Activated T-helper 1 cell treated with anti-CD3 and anti-CD28 coated beads, Interleukin-12 subunit alpha, Interleukin-12 subunit beta, Interleukin-2, Interleukin-4 antibody, amounts not matched to agents 30 ng/mL and 10 ng/mL and 1 ng/mL, durations not matched to agents 14 hours and 24 hours and 36 hours (primary cell): ENCODE measurements around the gene EPG5. TPM values are rescaled to one million over a fixed set of nuclear protein-coding genes. Genes with fewer than 3 reads are reported as not detected.

Source experiments
- DNase-seq: peaks from one replicate; pipeline ENCODE4 v3.0.0; 2021; ENCODE audit warnings: low spot score
- H3K27ac Mint-ChIP-seq: one replicate; pipeline ENCODE4 v1.8.0; 2021; ENCODE audit warnings: mild to moderate bottlenecking, mixed read lengths
- H3K27me3 Mint-ChIP-seq: one replicate; pipeline ENCODE4 v1.8.0; 2022; ENCODE audit warnings: mild to moderate bottlenecking, moderate library complexity, mixed read lengths; ENCODE audit not compliant: insufficient read depth
- H3K36me3 Mint-ChIP-seq: one replicate; pipeline ENCODE4 v1.8.0; 2021; ENCODE audit warnings: low read depth, mixed read lengths
- H3K4me1 Mint-ChIP-seq: one replicate; pipeline ENCODE4 v1.8.0; 2021; ENCODE audit warnings: low read depth, mixed read lengths
- H3K4me3 Mint-ChIP-seq: one replicate; pipeline ENCODE4 v1.8.0; 2021; ENCODE audit warnings: mild to moderate bottlenecking, moderate library complexity, mixed read lengths
- H3K9me3 Mint-ChIP-seq: one replicate; pipeline ENCODE4 v1.8.0; 2021; ENCODE audit warnings: mixed read lengths
- intact Hi-C: fragments of 100-400 bp; cut with micrococcal nuclease; formaldehyde crosslinking; loops from one replicate; pipeline ENCODE4 v1.15.1; 2024
- total RNA-seq: library from RNA; stranded (reverse); gene quantifications from 2 replicates; pipeline ENCODE4 v1.2.3, GENCODE V29; 2022

The EPG5 gene
- total RNA-seq, 1 donor from 2014 or later = 14.6 TPM

- H3K36me3 Mint-ChIP-seq = peaks cover 64% of the 10 kb centered on the region
- no peak overlapping the region for H3K4me3 Mint-ChIP-seq
- peaks cover 29% of the 10 kb centered on the region for H3K9me3 Mint-ChIP-seq
- H3K4me1 Mint-ChIP-seq = peaks cover 29% of the 10 kb centered on the region
- no peak for DNase-seq
- intact Hi-C loops = loop anchor here (10.0 kb wide), 1 partner anchor 1147 kb away; no protein-coding TSS in a partner anchor
- peak overlapping the region; percentile 8 for H3K27ac Mint-ChIP-seq
- peaks cover 2% of the 10 kb centered on the region for H3K27me3 Mint-ChIP-seq
Measured at GRCh38 chr18:45871431-45872084, 95.6 kb downstream of the EPG5 start.

DNA sequence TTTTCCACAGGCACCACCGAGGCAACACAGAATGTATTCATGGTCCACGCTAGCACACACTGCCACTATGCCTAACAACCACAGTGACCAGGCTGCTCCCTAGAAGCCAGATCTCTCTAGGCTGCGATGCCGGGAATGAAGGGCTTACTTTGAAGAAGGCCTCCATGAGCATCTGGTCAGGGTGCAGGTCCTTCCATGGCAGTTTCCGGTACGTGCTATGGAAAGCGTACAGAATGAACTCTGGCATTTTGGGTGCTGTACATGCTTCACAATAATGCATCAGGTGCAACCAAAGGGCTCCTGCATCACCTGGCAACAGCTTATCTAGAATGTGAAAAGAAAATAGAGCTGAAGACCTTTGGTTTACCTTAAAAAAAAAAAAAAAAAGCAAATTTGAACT is 96.7 kb downstream of the EPG5 start:
- intact Hi-C loops = loop anchor here (10.0 kb wide), 1 partner anchor 1146 kb away; no protein-coding TSS in a partner anchor

GRCh38 chr18:45865466-45865865 is 101.7 kb downstream of the EPG5 start:
- no peak for DNase-seq
- no peak overlapping the region for H3K27ac Mint-ChIP-seq
- no peaks in the 10 kb centered on the region for H3K9me3 Mint-ChIP-seq
- H3K4me3 Mint-ChIP-seq = no peak overlapping the region
- H3K4me1 Mint-ChIP-seq = peaks cover 7% of the 10 kb centered on the region
- H3K27me3 Mint-ChIP-seq = no peaks in the 10 kb centered on the region
- peaks cover 67% of the 10 kb centered on the region for H3K36me3 Mint-ChIP-seq
- intact Hi-C loops = no loop called here

More for the DNA sequence above, 96.7 kb downstream of the EPG5 start:
- H3K27me3 Mint-ChIP-seq = peaks cover 2% of the 10 kb centered on the region
- peaks cover 71% of the 10 kb centered on the region for H3K36me3 Mint-ChIP-seq
- H3K4me3 Mint-ChIP-seq = no peak overlapping the region
- peaks cover 27% of the 10 kb centered on the region for H3K4me1 Mint-ChIP-seq
- no peak overlapping the region for H3K27ac Mint-ChIP-seq
- peaks cover 27% of the 10 kb centered on the region for H3K9me3 Mint-ChIP-seq
- no peak for DNase-seq

DNA sequence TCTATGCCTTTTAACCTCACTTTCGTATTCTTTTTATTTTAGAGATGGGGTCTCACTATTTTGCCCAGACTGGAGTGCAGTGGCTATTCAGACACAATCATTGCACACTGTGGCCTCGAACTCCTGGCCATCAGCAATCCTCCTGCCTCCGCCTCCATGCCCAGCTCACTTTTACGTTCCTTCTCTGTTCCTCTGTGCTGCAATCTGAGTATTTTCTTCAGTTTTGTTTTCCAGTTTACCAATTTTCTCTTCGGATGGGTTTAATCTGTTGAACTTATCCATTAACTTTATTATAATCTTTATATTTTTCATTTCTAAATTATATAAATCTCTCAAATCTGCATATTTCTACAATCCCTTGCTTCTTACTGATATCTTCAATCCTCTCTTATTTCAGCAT is 103.0 kb downstream of the EPG5 start:
- Mint-ChIP-seq H3K27me3 (no peaks in the 10 kb centered on the region), H3K4me1 (peaks cover 7% of the 10 kb centered on the region), H3K27ac (no peak overlapping the region), H3K9me3 (no peaks in the 10 kb centered on the region), H3K4me3 (no peak overlapping the region), H3K36me3 (peaks cover 60% of the 10 kb centered on the region)
- DNase-seq = no peak
- intact Hi-C loops = no loop called here

DNA sequence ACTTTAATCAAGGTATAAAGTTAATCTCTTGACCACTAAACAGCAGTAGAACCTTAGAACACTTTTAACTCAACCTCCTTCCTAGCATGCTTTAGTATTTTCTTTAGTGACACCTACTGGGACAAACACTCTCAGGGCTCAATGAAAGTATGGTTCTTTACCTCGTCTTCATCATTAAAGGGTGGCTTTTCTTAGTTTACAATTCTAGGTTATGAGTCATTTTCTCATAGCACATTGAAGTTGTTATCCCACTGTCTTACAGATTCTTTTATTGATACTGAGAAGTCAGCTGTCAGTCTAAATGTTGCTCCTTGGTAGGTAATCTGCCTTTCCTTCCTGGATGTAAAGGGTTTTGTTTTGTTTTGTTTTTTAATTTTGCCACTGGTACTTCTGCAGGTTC is 103.7 kb downstream of the EPG5 start:
- peaks cover 63% of the 10 kb centered on the region for H3K36me3 Mint-ChIP-seq
- no peaks in the 10 kb centered on the region for H3K9me3 Mint-ChIP-seq
- no peak overlapping the region for H3K4me3 Mint-ChIP-seq
- DNase-seq = no peak
- intact Hi-C loops = loop anchor here (2.0 kb wide), 1 partner anchor 17 kb away; no protein-coding TSS in a partner anchor
- peaks cover 7% of the 10 kb centered on the region for H3K4me1 Mint-ChIP-seq
- H3K27ac Mint-ChIP-seq = no peak overlapping the region
- H3K27me3 Mint-ChIP-seq = no peaks in the 10 kb centered on the region

GRCh38 chr18:45861926-45862325 is 105.2 kb downstream of the EPG5 start:
- H3K4me1 Mint-ChIP-seq = peaks cover 7% of the 10 kb centered on the region
- no peak overlapping the region for H3K4me3 Mint-ChIP-seq
- H3K9me3 Mint-ChIP-seq = no peaks in the 10 kb centered on the region
- no peak overlapping the region for H3K27ac Mint-ChIP-seq
- H3K27me3 Mint-ChIP-seq = no peaks in the 10 kb centered on the region
- H3K36me3 Mint-ChIP-seq = peaks cover 59% of the 10 kb centered on the region
- DNase-seq = no peak
- intact Hi-C loops = loop anchor here (2.0 kb wide), 1 partner anchor 19 kb away; no protein-coding TSS in a partner anchor

DNA sequence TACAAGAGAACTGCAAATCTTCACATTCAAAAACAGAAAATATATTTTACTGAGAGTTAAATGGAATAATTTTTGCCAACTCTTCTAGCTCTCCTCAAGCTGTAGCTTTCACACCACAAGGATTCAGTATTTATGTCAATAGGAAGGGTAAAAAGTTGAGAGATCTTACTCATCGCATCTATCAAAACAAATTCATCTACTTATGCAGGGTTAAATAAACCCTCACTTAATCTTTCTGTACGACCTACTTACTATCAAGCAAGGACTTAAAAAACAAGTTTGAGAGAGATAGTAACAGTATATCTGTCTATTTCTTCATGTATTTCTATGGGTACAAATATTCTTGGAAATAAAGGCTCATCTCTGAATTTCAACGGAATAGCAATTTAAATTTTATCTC is 106.2 kb downstream of the EPG5 start:
- intact Hi-C loops = no loop called here
- Mint-ChIP-seq H3K9me3 (no peaks in the 10 kb centered on the region), H3K27ac (no peak overlapping the region), H3K4me1 (peaks cover 7% of the 10 kb centered on the region), H3K4me3 (no peak overlapping the region), H3K27me3 (no peaks in the 10 kb centered on the region), H3K36me3 (peaks cover 59% of the 10 kb centered on the region)
- DNase-seq = no peak

DNA sequence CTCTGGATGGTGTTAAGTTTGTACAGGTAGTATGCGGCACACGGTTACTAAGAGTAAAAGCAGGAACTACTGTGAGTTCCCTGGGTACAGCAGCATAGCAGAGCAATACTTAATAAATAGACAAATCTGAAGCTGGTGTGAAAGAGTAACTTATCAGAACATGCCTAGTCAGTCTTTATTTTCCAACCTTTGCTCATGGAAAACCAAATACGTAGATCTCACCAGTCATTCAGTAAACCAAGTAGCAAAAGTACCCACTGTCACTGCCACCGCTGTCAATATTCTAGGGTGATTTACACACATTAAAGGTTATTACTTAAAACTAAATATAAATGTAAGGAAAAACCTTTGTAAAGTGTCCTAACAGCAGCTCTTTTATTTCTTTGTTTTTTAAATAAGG is 106.6 kb downstream of the EPG5 start:
- Mint-ChIP-seq H3K27ac (no peak overlapping the region), H3K4me1 (peaks cover 7% of the 10 kb centered on the region), H3K36me3 (peaks cover 55% of the 10 kb centered on the region), H3K9me3 (no peaks in the 10 kb centered on the region), H3K4me3 (no peak overlapping the region), H3K27me3 (no peaks in the 10 kb centered on the region)
- DNase-seq = no peak
- intact Hi-C loops = no loop called here

- Mint-ChIP-seq H3K4me1 (peaks cover 7% of the 10 kb centered on the region), H3K27me3 (no peaks in the 10 kb centered on the region), H3K36me3 (peaks cover 48% of the 10 kb centered on the region), H3K27ac (no peak overlapping the region), H3K9me3 (no peaks in the 10 kb centered on the region), H3K4me3 (no peak overlapping the region)
- intact Hi-C loops = no loop called here
- DNase-seq = no peak
Measured at GRCh38 chr18:45859334-45859733, 107.8 kb downstream of the EPG5 start.

DNA sequence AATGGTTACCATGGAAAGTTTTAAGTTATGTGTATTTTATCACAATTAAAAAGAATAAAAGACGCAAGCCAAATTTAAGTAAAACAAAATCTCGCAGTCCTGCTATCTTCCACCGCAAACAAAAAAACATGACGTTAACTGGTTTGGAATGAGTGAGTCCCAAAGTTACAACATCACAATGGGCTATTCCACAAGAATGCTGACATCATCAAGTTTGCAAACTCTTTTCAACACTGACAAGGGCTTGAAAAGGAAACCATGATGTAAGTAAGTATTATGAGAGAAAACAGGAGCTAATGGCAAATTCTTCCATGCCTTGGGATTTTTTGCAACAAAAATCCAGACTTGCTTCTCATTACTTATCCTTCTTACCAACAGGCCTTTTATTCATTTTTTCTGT is 110.6 kb downstream of the EPG5 start:
- H3K9me3 Mint-ChIP-seq = no peaks in the 10 kb centered on the region
- H3K36me3 Mint-ChIP-seq = peaks cover 44% of the 10 kb centered on the region
- H3K4me3 Mint-ChIP-seq = no peak overlapping the region

GRCh38 chr18:45854036-45854586 is 113.0 kb downstream of the EPG5 start:
- H3K9me3 Mint-ChIP-seq = no peaks in the 10 kb centered on the region
- peaks cover 39% of the 10 kb centered on the region for H3K36me3 Mint-ChIP-seq
- no peak overlapping the region for H3K27ac Mint-ChIP-seq
- DNase-seq = no peak
- no peaks in the 10 kb centered on the region for H3K4me1 Mint-ChIP-seq
- intact Hi-C loops = no loop called here
- no peak overlapping the region for H3K4me3 Mint-ChIP-seq
- H3K27me3 Mint-ChIP-seq = no peaks in the 10 kb centered on the region

More for the DNA sequence above, 110.6 kb downstream of the EPG5 start:
- intact Hi-C loops = no loop called here
- DNase-seq = no peak
- H3K27ac Mint-ChIP-seq = no peak overlapping the region
- no peaks in the 10 kb centered on the region for H3K4me1 Mint-ChIP-seq
- H3K27me3 Mint-ChIP-seq = no peaks in the 10 kb centered on the region

- no peak for DNase-seq
- H3K4me1 Mint-ChIP-seq = no peaks in the 10 kb centered on the region
- H3K27me3 Mint-ChIP-seq = no peaks in the 10 kb centered on the region
- H3K27ac Mint-ChIP-seq = no peak overlapping the region
- no peaks in the 10 kb centered on the region for H3K9me3 Mint-ChIP-seq
- intact Hi-C loops = no loop called here
- H3K4me3 Mint-ChIP-seq = no peak overlapping the region
- peaks cover 31% of the 10 kb centered on the region for H3K36me3 Mint-ChIP-seq
Measured at GRCh38 chr18:45852631-45853030, 114.5 kb downstream of the EPG5 start.

DNA sequence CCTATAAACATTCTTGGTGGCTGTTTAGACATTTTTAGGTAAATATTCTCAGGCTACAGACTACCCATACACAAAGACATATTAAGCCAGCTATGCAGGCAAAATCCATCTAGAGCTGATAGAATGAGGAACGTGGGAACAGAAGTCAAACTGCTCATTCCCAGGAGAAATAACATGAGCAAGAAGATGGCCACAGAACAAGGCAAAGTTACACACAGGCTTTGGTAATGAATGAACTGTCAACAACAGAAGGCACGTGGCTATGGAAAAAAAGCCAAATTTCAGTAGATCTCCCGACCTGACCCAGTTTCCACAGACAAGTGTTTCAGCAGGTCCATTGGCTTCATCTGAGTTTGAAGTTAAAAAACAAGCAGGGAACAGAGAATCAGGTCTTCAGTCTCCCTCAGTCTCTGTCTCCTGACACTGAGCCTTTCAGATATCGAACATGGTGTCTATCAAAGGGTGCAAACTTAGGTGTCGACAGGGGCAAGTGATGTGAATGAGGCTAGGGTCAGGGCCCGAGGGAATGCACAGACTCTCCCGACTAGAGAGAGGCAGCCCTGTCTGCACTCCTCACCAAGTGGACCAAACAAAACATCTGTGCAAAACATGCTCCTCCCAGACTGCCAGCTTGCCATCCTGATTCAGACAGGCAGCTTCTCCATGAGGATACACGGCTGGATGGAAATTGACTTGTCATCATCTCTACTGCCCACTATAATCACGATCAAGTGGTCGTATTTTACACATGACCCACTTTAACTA is 115.8 kb downstream of the EPG5 start:
- DNase-seq = no peak
- Mint-ChIP-seq H3K4me3 (no peak overlapping the region), H3K36me3 (peaks cover 26% of the 10 kb centered on the region), H3K9me3 (no peaks in the 10 kb centered on the region), H3K27me3 (no peaks in the 10 kb centered on the region), H3K4me1 (no peaks in the 10 kb centered on the region), H3K27ac (no peak overlapping the region)
- intact Hi-C loops = no loop called here
